ENCODE results near the gene CLEC20A.
"Not testable (repeated sequence)": the region's sequence is repeated elsewhere in the genome, so short reads cannot be mapped to it uniquely, and the experiment has no call there.

Gene CLEC20A

GRCh38 chr1:178504286-178504685 is 7.5 kb upstream of the CLEC20A start:
- Histone ChIP-seq H3K9ac (ENCODE audit: low read depth, low read length, poor library complexity, severe bottlenecking) (no peak overlapping the region), H3K4me3 (ENCODE audit: low read length, poor library complexity, severe bottlenecking) (no peak overlapping the region), H3K4me2 (ENCODE audit: low read depth, low read length, poor library complexity, severe bottlenecking) (no peak overlapping the region), H3K9me2 (replicated peaks; ENCODE audit: low read depth, low read length) (no peaks in the 10 kb centered on the region), H3K36me3 (ENCODE audit: insufficient read depth, low read length) (no peaks in the 10 kb centered on the region), H3K4me1 (ENCODE audit: insufficient read depth, low read length, poor library complexity, severe bottlenecking) (no peaks in the 10 kb centered on the region), H3K9me3 (ENCODE audit: insufficient read depth, low read depth, low read length) (no peaks in the 10 kb centered on the region), H2AFZ (ENCODE audit: low read length) (no peak overlapping the region), H3K27me3 (ENCODE audit: insufficient read depth, low read length, poor library complexity, severe bottlenecking) (no peaks in the 10 kb centered on the region), H3F3A (ENCODE audit: low read depth) (no peaks in the 10 kb centered on the region), H4K20me1 (ENCODE audit: insufficient read depth, low read length, poor library complexity, severe bottlenecking) (no peaks in the 10 kb centered on the region), H3K79me2 (ENCODE audit: insufficient read depth, low read length) (no peaks in the 10 kb centered on the region)
- TF ChIP-seq CTCF (conservative IDR thresholded peaks at IDR 0.05; ENCODE audit: low read length): no peak
- no peak for TF ChIP-seq EZH2phosphoT487 (IDR thresholded peaks at IDR 0.05; ENCODE audit: borderline replicate concordance)

GRCh38 chr1:178503849-178504248 is 7.1 kb upstream of the CLEC20A start:
- no peaks in the 10 kb centered on the region for H3K4me1 ChIP-seq (ENCODE audit: insufficient read depth, low read length, poor library complexity, severe bottlenecking)
- no peak for TF ChIP-seq CTCF (conservative IDR thresholded peaks at IDR 0.05; ENCODE audit: low read length)
- no peak for TF ChIP-seq EZH2phosphoT487 (IDR thresholded peaks at IDR 0.05; ENCODE audit: borderline replicate concordance)
- H3K27me3 ChIP-seq (ENCODE audit: insufficient read depth, low read length, poor library complexity, severe bottlenecking): no peaks in the 10 kb centered on the region
- H3K9ac ChIP-seq (ENCODE audit: low read depth, low read length, poor library complexity, severe bottlenecking): no peak overlapping the region
- H3K4me2 ChIP-seq (ENCODE audit: low read depth, low read length, poor library complexity, severe bottlenecking): no peak overlapping the region
- H3K9me3 ChIP-seq (ENCODE audit: insufficient read depth, low read depth, low read length): no peaks in the 10 kb centered on the region
- H2AFZ ChIP-seq (ENCODE audit: low read length): no peak overlapping the region
- H3F3A ChIP-seq (ENCODE audit: low read depth): no peaks in the 10 kb centered on the region
- no peaks in the 10 kb centered on the region for H3K36me3 ChIP-seq (ENCODE audit: insufficient read depth, low read length)
- H3K79me2 ChIP-seq (ENCODE audit: insufficient read depth, low read length): no peaks in the 10 kb centered on the region
- no peak overlapping the region for H3K4me3 ChIP-seq (ENCODE audit: low read length, poor library complexity, severe bottlenecking)
- H4K20me1 ChIP-seq (ENCODE audit: insufficient read depth, low read length, poor library complexity, severe bottlenecking): no peaks in the 10 kb centered on the region
- no peaks in the 10 kb centered on the region for H3K9me2 ChIP-seq (replicated peaks; ENCODE audit: low read depth, low read length)

- H3K4me1 ChIP-seq (ENCODE audit: insufficient read depth, low read length, poor library complexity, severe bottlenecking); H3K9me3 ChIP-seq (ENCODE audit: insufficient read depth, low read depth, low read length); H3K9me2 ChIP-seq (replicated peaks; ENCODE audit: low read depth, low read length); H4K20me1 ChIP-seq (ENCODE audit: insufficient read depth, low read length, poor library complexity, severe bottlenecking); H2AFZ ChIP-seq (ENCODE audit: low read length); H3K27me3 ChIP-seq (ENCODE audit: insufficient read depth, low read length, poor library complexity, severe bottlenecking); H3K79me2 ChIP-seq (ENCODE audit: insufficient read depth, low read length); H3K36me3 ChIP-seq (ENCODE audit: insufficient read depth, low read length); H3F3A ChIP-seq (ENCODE audit: low read depth); H3K9ac ChIP-seq (ENCODE audit: low read depth, low read length, poor library complexity, severe bottlenecking); H3K4me2 ChIP-seq (ENCODE audit: low read depth, low read length, poor library complexity, severe bottlenecking); H3K4me3 ChIP-seq (ENCODE audit: low read length, poor library complexity, severe bottlenecking): not testable (repeated sequence)
Measured at GRCh38 chr1:178503316-178503715, 6.6 kb upstream of the CLEC20A start.

DNA sequence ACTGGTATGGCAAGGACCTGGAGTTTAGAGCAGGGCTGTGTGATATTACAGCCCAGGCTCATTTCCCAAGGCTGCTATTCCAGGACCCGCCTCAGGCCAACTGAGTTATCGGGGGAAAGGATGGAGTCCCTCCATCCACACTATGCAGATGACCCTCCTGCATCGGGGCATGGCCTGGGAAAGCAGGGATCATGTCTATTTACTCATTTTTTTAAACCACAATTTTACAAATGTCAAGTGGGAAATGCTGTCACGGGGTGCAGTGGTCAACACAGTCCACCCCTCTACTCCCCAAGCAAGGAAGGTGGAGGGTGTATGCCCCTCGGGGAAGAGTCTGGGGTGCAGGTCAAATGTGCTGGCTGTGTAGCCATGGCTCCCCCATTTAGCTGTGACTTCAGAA is 6.1 kb upstream of the CLEC20A start:
- no peak overlapping the region for H2AFZ ChIP-seq (ENCODE audit: low read length)
- no peaks in the 10 kb centered on the region for H3K27me3 ChIP-seq (ENCODE audit: insufficient read depth, low read length, poor library complexity, severe bottlenecking)
- no peak overlapping the region for H3K9ac ChIP-seq (ENCODE audit: low read depth, low read length, poor library complexity, severe bottlenecking)
- no peaks in the 10 kb centered on the region for H3K79me2 ChIP-seq (ENCODE audit: insufficient read depth, low read length)
- H4K20me1 ChIP-seq (ENCODE audit: insufficient read depth, low read length, poor library complexity, severe bottlenecking): no peaks in the 10 kb centered on the region
- no peaks in the 10 kb centered on the region for H3K9me3 ChIP-seq (ENCODE audit: insufficient read depth, low read depth, low read length)
- H3K9me2 ChIP-seq (replicated peaks; ENCODE audit: low read depth, low read length): no peaks in the 10 kb centered on the region
- H3K36me3 ChIP-seq (ENCODE audit: insufficient read depth, low read length): no peaks in the 10 kb centered on the region
- H3K4me2 ChIP-seq (ENCODE audit: low read depth, low read length, poor library complexity, severe bottlenecking): no peak overlapping the region
- no peaks in the 10 kb centered on the region for H3F3A ChIP-seq (ENCODE audit: low read depth)
- TF ChIP-seq EZH2phosphoT487 (IDR thresholded peaks at IDR 0.05; ENCODE audit: borderline replicate concordance): no peak
- TF ChIP-seq CTCF (conservative IDR thresholded peaks at IDR 0.05; ENCODE audit: low read length): no peak
- no peak overlapping the region for H3K4me3 ChIP-seq (ENCODE audit: low read length, poor library complexity, severe bottlenecking)
- H3K4me1 ChIP-seq (ENCODE audit: insufficient read depth, low read length, poor library complexity, severe bottlenecking): no peaks in the 10 kb centered on the region
